GM18505 (cell line): ENCODE results near the gene CCDC142.
"Not testable (repeated sequence)": the region's sequence is repeated elsewhere in the genome, so short reads cannot be mapped to it uniquely, and the experiment has no call there.

Source experiments
- ATAC-seq: cut with Tn5 transposase; IDR thresholded peaks from one replicate; pipeline ENCODE4 v1.9.1; 2021; ENCODE audit not compliant: unreplicated experiment
- POLR2A ChIP-seq: IDR thresholded peaks from 4 replicates; pipeline ENCODE4 v1.6.1; 2011; ENCODE audit warnings: borderline replicate concordance; ENCODE audit not compliant: insufficient read depth, insufficient read length; ENCODE audit errors: extremely low read depth

CCDC142 gene

DNA sequence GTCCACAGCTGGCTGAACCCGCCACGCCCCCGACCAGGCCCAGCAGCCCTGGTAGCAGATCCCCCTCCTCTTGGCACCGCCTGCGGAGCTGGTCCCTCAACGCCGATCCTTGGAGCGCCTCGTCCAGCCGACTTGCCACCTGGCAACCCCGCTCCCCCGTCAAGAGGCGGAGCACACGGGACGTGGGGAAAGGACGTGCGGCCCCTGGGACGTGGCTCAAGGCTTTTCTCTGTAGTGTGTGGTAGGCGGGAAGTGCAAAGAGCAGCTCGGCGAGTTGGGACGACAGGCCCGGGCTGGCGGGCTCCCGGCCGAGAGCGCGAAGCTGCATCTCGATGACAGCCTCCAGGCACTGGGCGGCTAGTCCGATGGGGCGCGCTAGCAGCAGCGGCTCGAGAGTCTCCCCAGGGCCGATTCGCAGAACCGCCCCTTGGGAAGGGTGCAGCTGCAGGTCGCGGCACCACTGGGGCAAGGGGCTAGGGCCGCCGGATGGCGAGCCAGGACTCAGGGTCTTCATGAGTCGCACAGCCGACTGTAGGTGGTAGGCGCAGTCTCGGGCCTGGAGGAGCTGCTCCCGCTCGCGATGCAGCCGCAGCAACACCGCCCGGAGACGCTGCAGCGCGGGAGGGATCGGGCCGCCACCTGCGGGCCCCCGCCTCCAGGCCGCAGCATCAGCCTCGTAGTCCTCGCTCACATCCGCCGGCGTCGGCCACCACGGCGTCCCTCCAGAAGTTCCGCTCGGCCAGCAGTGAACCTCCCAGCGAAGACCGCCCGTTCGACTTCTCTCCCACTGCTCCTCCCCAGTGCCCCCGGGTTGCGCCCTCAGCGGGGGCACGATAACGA is 617 bp downstream of the CCDC142 start:
- TF ChIP-seq POLR2A: no peak
- ATAC-seq: peak; percentile 36

DNA sequence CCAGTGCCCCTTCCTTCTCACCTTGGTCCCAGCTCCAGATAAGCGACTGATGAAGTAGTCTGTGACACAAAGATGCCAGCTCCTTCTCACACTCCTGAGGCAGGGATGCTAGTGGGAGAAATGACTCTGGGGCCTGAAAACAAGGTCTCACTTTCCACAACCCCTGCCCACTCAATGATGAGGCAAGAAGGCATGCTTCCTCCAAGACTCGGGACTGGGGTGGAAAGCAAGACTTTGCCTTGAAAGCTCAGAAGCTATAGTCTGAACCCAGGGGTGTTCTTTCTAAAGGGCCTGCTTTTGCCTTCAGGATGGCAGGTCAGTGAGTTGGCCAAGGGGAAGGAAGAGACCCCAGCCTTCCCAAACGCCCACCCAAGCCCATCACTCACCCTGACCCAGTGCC is 1.4 kb downstream of the CCDC142 start:
- no peak for ATAC-seq
- no peak for TF ChIP-seq POLR2A

DNA sequence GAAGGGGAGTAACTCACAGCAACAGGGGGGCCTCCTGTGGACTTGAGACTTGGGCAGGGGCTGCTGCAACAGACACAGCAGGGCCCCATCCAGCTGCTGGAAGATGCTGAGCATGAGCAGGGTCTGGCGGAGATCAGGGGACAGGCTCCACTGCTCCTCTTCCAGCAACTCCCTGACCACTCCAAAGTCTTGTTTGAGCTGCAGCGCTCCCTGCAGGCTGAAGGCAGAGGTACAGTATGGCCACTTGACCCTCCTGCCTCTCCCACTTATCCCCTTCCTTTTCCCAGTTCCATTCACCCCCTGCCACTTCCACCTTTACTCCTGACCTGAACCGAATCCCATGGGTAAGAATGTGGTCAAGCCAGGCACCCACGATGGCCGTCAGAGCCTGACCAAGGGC is 7.9 kb downstream of the CCDC142 start:
- no peak for ATAC-seq

GRCh38 chr2:74474481-74474880 is 8.3 kb downstream of the CCDC142 start:
- no peak for ATAC-seq
- no peak for TF ChIP-seq POLR2A

More for the DNA sequence above, 7.9 kb downstream of the CCDC142 start:
- no peak for TF ChIP-seq POLR2A

- no peak for ATAC-seq
- TF ChIP-seq POLR2A: no peak
These were observed 9.9 kb downstream of the CCDC142 start for GRCh38 chr2:74472945-74473258.

DNA sequence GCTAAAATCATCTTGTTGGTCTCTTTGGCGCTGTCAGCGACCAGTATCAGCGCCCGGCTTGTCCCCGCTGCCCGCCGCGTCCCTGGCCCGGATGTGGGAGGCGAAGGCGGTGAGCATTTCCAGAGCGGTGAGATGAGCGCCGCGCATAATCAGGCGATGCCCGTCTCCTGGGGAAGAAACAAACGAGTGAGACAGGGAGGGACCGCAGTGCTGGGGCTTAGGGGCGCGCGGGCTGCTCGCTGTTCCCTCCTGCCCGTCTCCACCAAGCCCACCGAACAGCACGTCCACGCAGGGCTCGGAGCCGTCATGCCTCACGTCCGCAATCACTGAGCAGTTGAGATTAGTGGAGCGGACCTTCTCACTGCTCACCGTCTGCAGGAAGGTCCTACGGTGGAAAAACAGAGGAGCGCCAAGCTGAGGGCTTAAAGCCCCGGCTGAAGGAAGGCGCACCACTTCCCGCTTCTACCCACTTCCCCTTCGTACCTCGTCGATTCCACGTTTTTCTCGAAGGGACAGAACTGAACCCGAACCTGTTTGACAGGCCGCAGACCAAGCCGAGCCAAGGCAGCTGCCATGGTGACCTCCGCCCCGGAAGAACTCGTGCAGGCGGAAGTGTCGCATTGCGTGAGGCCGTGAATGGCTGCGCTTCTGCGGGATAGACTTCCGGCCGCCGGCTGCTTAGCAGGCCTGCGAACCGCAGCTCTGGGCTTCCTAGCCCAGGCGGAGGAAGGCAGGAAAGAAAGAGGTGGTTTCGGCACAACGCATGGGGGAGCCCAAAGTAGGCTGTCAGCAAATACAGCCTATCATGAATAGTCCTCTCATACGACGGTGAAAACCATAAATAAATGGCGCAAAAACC is 10.5 kb downstream of the CCDC142 start, which contains the start of gene MRPL53:
MRPL53 (minus strand) TSS at position 595 of the 859 bp plus-strand sequence; CDS start at position 575, 20 bp downstream.
- TF ChIP-seq POLR2A: peak; percentile 94
- peak; percentile 84 for ATAC-seq

DNA sequence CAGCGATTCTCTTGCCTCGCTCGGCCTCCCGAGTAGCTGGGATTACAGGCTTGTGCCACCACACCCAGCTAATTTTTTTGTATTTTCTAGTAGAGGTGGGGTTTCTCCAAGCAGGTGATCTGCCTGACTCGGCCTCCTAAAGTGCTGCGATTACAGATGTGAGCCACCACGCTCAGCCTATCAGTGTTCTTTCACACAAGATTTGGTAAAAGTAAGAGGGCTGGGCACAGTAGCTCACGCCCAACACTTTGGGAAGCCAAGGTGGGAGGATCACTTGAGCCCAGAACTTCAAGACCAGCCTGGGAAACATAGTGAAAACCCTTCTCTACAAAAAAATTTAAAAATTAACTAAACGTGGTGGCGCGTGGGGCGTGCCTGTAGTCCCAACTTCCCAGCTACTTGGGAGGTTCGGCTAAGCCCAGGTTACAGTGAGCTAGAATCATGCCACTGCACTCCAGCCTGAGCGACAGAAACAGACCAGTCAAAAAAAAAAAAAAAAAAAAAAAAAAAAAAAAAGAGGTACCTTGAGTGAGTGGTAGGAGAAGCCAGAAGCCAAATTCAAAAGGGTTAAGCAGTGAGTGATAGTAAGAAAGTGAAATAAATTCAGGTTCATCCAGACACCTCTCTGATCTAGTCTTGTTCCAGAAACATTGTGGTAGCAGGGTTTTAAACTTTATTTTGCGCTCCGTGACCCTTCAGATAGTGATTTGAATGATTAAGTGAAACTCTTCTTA is 11.3 kb downstream of the CCDC142 start:
- ATAC-seq: no peak
- no peak for TF ChIP-seq POLR2A

DNA sequence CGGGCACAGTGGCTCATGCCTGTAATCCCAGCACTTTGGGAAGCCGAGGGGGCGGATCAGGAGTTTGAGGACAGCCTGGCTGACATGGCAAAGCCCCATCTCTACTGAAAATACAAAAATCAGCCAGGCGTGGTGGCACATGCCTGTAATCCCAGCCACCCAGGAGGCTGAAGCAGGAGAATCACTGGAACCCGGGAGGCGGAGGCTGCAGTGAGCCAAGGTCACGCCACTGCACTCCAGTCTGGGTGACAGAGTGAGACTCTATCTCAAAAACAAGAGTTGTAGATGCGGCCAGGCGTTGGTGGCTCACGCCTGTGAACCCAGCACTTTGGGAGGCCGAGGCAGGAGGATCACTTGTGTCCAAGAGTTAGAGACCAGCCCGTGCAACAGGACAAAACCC is 12.1 kb downstream of the CCDC142 start:
- peak; percentile 18 for TF ChIP-seq POLR2A
- ATAC-seq: not testable (repeated sequence)

- TF ChIP-seq POLR2A: no peak
- no peak for ATAC-seq
These were observed 18.4 kb downstream of the CCDC142 start for GRCh38 chr2:74464406-74464805.

DNA sequence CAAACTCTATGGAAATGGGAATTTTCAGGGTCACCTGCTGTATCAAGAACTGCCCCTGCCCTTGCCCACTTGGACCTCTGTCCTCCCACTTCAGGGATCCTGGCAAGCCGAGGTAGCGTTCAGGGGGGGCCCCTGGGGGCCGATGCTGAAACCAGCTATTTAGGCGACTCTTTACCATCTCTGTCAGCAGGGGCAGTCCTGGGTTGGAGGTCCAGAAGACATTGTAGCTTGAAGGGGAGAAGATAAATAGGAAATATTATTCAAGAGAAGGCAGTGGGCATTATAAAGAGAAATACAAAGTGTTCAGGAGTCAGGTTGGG is 20.1 kb downstream of the CCDC142 start:
- no peak for TF ChIP-seq POLR2A
- no peak for ATAC-seq

DNA sequence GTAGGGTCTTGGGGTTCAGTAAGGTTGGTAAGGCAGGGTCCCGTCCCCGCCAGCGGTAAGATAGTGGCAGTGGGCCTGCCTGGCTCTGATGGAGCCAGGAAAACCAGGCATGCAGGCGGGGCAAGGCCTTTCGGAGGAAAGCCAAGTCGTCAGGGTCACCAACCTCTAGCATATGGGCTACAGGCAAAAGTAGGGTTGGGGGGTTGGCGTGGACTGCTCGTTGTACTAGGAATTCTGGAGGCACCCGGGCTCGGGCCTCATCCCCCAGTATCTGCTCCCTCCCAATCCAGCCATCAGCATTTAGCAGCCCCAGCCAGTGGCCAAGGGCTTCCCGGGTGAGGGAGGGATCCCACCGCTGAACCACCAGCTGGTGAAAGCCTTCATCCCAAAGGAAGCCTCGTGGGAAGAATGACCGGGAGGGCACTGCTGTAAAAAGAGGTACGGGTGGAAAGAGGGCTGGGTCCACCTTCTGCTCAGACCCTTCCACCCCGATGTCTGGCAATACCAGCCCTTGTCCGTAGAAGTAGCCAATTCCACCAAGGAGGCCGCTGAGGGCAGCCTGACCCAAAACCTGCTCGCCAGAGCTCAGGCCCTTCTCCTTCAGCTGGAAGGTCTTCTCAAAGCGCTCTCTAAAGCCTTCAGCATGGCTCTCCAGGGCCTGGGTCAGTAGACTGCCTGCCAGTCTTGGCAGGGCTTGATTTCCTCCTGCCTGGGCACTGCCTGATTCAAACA is 20.6 kb downstream of the CCDC142 start:
- no peak for ATAC-seq
- TF ChIP-seq POLR2A: no peak

- TF ChIP-seq POLR2A: no peak
- no peak for ATAC-seq
These were observed 21.4 kb downstream of the CCDC142 start for GRCh38 chr2:74461187-74462053.

DNA sequence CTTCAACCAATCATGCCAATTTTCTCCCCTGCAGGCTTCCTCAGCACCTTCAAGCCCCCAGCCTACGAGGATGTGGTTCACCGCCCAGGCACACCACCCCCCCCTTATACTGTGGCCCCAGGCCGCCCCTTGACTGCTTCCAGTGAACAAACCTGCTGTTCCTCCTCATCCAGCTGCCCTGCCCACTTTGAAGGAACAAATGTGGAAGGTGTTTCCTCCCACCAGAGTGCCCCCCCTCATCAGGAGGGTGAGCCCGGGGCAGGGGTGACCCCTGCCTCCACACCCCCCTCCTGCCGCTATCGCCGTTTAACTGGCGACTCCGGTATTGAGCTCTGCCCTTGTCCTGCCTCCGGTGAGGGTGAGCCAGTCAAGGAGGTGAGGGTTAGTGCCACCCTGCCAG is 22.6 kb downstream of the CCDC142 start:
- not testable (repeated sequence) for ATAC-seq
